NCI-H1092 (cell line): ENCODE measurements around the gene TLR2.

Experiments used
- DNase-seq: peaks from one replicate; lab custom pipeline; 2025; lab: John Stamatoyannopoulos, UW

Gene TLR2, protein sequence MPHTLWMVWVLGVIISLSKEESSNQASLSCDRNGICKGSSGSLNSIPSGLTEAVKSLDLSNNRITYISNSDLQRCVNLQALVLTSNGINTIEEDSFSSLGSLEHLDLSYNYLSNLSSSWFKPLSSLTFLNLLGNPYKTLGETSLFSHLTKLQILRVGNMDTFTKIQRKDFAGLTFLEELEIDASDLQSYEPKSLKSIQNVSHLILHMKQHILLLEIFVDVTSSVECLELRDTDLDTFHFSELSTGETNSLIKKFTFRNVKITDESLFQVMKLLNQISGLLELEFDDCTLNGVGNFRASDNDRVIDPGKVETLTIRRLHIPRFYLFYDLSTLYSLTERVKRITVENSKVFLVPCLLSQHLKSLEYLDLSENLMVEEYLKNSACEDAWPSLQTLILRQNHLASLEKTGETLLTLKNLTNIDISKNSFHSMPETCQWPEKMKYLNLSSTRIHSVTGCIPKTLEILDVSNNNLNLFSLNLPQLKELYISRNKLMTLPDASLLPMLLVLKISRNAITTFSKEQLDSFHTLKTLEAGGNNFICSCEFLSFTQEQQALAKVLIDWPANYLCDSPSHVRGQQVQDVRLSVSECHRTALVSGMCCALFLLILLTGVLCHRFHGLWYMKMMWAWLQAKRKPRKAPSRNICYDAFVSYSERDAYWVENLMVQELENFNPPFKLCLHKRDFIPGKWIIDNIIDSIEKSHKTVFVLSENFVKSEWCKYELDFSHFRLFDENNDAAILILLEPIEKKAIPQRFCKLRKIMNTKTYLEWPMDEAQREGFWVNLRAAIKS

DNA sequence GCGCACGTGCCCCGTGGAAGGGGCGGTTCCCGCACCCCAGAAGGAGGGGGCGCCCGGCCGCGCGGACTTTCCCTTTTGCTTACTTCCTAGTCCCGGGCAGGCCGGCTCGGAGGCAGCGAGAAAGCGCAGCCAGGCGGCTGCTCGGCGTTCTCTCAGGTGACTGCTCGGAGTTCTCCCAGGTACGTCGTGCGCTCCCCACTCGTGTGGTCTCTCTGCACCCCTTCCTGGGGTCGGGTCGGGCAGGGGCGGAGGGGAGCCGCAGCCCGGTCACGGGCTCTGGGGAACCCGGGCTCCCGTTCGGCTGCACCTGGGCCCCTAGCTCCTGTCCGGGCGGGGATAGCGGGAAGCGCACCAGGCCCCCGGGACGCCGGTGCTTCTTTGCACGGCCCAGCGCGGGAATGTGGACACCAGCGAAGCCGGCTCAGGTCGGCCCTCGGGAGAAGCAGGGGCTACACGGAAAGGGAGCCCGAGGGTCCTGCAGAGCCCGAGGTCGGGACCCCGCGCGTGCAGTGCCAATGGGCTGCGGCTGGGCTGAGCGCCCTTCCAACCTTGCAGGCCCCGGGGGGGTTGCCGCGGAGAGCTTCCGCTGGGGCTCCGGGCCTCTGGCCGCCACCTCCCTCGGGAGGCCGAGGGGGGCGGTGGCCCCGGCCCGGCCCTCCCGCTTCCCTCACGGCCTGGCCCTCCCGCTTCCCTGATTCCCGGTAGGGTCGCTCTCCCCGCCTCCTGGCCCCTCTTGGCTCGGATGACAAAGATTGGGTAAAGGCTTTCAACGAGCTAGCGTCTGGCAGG, at the start of gene TLR2:
TLR2 (plus strand) TSS at position 99 of the 789 bp plus-strand sequence. CDS start 18,628 bp downstream, outside the sequence.
- DNase-seq = no peak

DNA sequence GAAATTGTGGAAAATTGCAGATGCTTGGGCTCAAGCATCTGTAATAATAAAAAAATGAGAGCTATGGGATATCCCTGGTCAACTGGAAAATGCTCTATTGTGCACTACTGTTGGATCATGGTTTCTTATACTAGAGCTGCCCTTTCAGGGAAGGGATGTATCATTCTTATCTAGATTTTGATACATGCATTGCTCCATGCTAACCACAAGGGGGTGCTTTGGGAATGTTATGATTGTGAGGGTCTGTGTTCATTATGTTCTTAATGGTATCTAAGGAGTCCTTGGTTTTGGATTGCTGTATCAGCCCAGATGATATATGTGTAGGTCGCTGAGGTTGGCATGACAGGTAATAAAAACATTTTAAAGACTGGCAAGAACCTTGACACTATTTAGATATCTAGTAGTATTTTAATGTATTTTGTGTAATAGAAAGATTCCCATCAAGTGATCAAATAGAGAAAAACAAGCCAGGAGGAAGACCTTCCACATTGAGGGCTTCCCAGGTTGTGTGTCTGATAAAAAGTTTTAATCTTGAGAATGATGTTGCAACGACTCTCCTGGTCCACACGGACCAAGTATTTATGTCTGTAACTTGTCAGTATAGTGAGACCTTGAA, 49.2 kb upstream of the TLR2 start:
- DNase-seq = no peak

DNA sequence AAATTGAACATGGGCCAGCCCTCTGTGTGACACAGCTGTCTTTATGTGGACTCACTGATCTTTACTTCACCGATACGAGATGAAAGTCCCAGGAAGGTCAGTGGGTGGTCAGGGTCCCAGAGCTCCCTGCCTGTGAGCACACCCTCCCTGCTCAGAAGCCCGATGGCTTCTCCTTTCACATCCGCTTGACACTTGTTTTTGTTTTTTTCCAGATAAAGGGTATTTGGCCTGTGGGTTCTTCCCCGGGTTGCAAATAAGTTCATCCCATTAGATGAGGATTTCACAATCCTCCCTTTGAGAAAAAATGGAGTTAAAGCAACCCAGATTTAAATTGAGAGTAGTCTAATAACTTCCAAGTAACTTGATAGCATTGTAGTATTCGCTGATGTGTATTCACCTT, 48.2 kb upstream of the TLR2 start:
- no peak for DNase-seq

DNA sequence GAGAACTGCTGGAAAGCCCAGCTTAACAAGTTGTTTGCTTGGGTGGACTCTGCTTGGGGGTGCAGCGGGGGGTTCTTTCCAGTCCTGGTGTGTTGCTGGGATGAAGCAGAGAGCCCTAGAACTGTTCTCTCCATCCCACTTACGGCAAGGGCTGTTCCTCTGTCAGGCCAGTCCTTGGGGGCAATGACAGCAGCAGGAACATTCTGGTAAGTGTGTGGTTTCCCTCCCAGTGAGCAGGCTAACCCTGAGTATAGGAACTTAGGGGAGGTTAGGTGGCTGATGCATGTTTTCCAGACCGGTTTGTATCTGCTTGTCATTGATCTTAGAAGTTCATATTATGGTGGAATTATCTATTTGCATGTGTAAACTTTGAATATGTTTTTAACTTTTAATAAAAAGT, 46.9 kb upstream of the TLR2 start:
- no peak for DNase-seq

DNA sequence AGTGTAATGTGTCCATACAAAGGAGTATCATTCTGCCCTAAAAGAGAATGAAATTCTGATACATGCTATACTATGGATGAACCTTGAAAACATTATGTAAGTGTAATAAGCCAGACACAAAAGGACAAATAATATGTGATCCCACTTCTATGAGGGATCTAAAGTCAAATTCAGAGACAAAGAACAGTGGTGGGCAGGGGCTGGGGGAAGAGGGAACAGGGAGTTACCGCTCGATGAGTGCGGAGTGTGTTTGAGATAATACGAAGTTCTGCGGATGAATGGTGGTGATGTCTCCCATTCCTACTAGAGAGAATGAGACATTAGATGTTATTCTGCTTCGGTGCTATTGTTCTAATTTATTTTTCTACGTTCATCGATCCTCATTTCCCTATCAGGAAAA, 46.1 kb upstream of the TLR2 start:
- no peak for DNase-seq

DNA sequence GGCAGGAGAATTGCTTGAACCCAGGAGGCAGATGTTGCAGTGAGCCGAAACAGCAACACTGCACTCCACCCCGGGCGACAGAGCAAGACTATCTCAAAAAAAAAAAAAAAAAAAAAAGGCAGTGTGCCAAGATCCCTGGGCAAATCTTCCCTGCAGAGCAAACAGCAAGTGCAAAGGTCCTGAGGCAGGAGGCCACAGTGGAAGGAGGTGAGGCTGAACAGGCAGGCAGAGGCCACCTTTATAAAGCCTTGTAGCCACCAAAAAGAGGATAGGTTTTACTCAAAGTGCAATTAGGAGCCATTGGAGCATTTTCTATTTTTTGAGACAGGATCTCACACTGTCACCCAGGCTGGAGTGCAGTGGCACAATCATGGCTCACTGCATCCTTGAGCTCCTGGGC, 45.1 kb upstream of the TLR2 start:
- DNase-seq = no peak

DNA sequence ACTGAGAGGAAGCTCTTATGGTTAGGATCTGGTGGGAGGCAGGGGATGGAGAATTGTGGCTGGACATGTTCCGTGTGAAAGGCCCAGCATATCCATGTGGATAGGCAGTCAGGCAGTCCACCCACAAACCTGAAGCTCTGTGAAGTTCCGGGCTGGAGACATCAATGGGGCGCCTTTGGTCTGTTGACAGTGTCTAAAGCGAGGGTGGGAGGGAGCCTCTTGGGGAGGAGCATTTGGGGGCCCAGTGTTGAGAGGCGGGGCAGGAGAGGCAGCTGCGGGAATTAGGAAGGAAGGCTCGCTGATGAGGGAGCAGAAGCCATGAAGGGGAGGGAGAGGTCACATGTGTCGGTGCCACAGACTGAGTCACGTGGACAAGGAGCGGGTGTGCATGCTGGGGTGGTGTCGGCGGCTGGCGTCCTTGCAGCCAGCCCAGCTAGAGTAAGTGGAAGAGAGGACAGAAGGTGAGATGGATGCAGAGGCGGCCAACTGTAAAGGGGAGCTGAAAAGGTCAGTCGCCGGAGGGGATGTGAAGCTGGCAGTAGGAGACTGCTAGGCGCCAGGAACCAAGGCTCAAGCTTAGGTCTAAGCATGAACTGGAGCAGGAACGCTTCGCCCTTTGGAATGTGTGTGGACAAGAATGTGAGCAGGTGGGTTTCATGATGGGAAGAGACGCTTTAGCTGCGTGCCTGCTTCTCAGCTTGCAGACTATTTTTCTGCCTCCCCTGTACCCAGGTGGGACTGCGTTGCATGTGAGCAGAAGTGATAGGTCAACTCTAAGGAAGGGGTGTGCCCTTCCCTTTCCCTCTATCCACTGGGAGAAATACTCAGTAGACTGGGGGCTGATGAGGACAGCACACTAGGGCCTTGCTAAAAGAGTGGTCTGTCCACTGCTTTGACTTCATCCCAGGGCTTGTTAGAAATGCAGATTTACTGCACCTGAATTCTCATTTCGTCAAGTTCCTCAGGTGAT, 44.0 kb upstream of the TLR2 start:
- no peak for DNase-seq

DNA sequence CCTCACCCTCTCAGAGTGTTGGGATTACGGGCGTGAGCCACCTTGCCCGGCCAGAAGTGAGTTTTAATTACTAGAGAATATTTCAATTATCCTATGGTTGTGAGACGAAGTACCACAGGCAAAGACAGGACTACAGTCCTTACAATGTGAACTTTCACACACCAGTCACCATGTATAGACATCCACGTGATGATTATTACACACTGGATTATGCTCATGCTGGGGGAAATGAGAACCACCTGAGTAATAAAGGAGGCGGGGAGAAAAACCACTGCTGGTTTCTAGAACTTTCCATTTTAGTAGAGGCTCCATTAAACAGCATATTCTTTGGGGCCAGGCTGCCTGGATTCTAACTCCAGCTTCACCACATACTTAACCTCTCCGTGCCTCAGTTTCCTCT, 42.5 kb upstream of the TLR2 start:
- DNase-seq = no peak

DNA sequence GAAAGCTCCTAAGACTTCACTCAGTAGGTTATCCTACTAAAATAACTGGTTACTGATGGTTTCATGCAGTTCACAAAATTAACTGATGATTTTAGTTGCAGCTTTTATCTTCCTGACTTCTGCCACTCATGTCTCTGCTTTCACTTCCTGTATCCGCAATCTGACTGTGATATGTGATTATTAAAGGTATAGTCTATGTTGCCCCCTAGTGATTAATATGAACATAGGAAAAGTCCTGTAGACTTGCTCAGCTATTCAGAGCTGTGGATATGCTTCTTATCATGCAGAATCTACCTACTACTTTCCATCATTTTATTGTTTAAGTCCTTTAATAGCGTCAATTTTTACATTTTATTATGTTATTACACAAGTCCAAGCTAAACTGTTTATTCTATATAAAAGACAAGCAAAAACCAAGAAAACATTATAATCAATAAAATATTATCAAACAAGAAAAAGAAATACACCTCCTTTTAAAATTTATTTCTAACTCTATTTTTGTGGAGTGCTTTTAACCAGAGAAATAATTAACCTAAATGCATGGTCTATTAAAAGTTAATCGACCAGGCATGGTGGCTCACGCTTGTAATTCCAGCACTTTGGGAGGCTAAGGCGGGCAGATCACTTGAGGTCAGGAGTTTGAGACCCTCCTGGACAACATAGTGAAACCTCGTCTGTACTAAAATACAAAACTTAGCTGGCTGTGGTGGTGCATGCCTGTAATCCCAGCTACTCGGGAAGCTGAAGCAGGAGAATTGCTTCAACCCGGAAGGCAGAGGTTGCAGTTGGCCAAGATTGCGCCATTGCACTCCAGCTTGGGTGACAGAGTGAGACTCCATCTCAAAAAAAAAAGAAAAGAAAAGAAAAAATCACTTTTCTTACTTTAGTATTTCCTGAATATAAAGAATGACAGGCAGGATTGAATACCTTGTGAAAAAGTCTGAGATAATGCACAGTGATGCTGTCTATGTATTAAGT, 40.4 kb upstream of the TLR2 start:
- DNase-seq = peak; percentile 5

DNA sequence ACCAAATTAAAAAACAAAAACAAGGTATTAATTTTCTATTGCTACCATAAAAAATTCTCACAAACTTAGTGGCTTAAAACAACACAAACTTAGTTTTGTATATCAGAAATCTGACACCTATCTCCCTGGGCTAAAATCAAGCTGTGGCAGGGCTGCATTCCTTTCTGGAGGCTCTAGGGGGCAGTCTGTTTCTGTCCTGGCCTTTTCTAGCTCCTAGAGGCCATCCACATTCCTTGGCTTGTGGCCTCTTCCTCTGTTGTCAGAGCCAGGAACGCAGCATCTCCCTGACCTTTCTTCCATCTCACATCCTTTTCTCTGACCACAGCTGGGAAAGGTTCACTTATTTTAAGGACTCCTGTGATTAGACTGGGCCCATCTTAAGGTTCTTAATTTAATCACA, 38.9 kb upstream of the TLR2 start:
- DNase-seq = no peak

DNA sequence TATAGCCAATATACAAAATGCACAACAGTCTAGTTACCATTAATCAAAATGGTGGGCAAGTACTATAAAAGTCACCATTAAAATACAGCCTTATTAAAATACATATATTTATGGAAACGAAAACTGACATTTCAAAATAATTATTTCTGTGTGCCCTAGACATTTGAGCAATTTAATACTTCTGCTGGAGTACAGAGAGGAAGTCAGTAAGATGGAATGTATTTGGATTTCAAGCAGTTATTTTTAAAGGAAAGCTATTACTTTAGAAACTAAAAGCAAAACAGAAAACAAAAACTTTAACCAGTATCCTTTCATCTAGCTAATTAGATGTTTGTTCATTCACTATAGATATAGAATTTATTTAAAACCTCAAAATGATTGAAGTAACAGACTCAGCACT, 37.8 kb upstream of the TLR2 start:
- DNase-seq = no peak

DNA sequence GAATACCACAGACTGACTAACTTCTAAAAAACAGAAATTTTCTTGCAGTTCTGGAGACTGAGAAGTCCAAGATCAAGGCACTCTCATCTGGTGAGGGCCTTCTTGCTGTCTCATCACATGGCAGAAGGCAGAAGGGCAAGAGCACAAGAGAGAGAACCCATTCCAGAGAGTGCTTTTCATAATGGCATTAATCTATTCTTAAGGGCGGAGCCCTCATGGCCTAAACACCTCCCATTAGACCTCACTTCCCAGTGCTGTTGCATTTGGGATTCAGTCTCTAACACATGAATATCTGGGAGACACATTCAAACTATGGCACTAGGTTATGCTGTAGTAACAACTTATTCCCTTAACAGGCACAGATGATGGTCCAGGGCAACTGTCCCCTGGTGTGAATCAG, 37.1 kb upstream of the TLR2 start:
- DNase-seq = no peak

DNA sequence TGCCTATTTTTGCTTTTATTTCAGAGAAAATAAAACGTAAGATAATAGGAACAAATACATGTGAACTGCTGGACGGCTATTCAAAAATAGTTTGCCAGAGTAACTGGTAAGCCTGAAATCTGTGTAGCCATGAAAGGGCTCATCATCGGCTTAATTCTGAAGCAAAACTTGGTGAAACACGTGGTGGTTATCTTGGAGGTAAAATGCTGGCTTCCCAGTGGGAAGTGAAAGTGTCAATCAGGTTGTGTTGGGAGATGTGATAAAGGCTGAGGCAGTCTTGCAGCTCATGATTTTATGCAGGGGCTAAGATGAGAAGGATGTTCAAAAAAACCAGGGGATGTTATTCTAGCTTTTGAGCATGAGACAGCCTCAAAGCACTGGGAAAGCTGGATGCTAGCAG, 36.1 kb upstream of the TLR2 start:
- DNase-seq = no peak

DNA sequence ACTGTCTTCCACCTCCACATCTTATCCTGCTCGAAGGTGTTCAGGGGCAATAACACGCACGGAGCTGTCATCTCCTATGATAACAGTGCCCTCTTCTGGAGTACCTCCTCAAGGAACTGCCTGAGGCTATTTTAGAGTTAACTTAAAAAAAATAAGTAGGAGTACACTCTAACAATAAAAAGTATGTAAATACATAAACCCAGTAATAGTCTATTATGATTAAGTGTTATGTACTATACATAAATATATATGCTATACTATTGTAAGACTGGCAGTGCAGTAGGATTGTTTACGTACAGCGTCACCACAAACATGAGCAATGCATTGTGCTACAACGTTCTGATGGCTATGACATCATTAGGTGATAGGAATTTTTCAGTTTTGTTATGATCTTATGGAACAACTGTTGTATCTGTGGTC, 34.5 kb upstream of the TLR2 start:
- no peak for DNase-seq

DNA sequence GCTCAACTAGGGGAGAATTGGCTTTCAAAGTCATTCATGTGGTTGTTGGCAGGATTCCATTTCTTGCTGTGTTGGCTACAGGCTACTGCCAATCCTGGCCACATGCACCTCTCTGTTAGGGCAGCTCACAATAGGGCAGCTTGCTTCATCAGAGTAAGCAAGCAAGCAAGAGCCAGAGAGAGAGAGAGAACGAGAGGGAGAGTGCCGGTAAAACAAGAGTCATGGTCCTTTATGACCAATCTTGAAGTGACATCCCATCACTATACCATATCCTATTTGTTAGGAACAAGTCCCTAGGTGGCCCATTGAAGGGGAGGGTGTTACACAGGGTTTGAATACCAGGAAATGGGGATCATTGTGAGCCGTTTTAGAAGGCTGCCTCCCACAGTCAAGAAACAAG, 33.0 kb upstream of the TLR2 start:
- DNase-seq = no peak

DNA sequence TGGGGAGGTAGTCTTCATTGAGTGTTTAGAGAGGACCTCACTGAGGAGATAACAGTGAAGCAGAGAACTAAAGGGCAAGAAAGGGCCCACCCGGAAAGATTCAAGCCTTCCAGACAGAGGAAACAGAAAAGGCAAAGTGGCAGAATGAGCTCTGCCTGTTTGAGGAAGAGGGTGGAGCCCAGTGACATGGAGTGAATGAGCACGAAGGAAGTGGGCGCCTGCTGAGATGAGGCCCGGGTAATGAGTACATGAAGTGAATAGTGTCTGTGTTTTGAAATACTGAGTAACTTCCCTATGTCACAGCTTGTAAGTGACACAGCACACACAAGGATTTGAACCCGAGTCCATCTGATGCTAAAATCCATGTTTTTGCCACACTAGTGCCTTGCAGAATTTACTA, 32.5 kb upstream of the TLR2 start:
- DNase-seq = no peak

DNA sequence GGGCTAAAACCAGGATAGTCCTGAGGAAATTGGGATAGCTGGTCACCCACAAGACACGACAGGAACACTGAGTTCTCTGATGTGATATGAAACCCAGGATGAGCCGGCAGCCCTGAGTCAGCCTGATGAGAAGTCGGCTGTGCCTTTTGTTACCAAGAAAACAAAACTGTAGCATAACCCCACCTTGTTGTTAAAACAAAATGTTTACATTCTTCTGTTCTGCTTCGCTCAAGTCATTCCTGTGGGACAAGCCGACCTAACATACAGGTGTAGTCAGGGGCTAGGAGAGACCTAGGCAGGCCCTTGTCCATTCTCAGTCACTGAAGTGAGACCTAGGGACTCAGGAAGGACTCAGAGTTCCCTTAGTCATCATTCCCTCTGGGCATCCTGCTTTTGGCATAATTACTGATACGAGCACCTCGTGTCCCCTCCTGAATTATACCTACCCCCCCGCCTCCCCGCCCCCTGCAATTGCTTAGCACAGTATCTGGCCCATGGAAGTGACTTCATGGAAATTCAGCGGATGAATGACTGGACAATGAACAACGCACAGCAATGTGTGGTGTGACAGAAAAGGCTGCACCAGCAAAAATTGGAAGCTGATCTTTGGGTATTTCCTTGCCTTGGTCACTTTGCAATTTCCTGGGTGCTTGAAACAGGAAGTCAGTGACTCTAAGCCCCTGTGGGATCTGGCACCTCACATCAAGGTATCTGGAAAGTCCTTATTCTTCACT, 31.9 kb upstream of the TLR2 start:
- no peak for DNase-seq

DNA sequence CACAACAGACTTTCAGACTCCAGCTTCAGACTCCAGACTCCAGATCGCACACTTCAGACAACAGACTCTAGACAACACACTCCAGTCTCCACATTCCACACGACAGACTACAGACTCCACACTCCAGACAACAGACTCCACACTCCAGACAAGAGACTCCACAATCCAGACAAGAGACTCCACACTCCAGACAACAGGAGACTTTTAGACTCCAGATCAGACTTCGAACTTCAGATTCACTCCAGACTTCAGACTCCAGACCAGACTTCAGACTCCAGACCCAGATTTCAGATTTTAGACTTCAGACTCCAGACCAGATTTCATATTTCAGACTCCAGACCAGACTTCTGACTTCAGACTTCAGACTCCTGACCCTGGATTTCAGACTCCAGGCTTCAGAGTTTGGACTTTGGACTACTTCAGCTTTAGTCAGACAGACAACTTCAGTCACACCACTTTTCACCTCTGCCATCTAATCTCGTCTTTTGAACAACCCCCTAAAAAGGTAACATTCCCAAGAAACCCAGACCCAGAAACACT, 29.0 kb upstream of the TLR2 start:
- DNase-seq = no peak

DNA sequence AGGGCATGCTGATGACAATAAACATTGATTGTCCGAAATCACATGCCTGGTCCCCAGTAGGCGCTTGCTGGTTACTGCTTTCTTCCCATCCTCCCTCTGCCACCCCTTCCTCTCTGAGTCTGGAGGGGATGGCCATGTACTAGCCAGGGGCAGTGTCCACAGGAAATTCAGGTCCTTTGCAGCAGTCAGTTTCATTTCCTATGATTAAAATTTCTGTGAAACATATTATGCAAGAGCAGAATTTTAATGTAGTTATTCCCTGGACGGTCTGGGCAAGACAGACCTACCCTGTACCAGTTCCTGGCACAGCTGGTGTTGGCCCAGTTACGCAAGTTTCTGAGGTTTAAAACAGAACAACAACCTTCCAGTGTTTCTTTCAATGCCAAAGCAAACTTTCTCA, 28.2 kb upstream of the TLR2 start:
- DNase-seq = no peak
